Suprapubic skin (tissue), 4 donors: Measurements from ENCODE around the gene SLC32A1.

Experiments used
- CTCF ChIP-seq, 2 donors: fragments of 200-600 bp in 1 of 2; fragments of 450-650 bp in 1 of 2; sonication (generic) in 1 of 2; IDR thresholded peaks; one replicate each; pipeline ENCODE4 v1.5.1; 2016 to 2019; ENCODE audit warnings: antibody characterized with exemption in 2 of 2, mild to moderate bottlenecking in 1 of 2, moderate library complexity in 1 of 2
- EP300 ChIP-seq: sonication (generic); formaldehyde crosslinking; IDR thresholded peaks from one replicate; pipeline ENCODE4 v1.6.1; 2017; ENCODE audit warnings: antibody characterized with exemption
- POLR2A ChIP-seq, 2 donors: fragments of 450-650 bp; IDR thresholded peaks; one replicate each; pipeline ENCODE4 v1.6.1; 2017; ENCODE audit warnings: antibody characterized with exemption in 2 of 2, mild to moderate bottlenecking in 2 of 2, moderate library complexity in 2 of 2
- POLR2AphosphoS5 ChIP-seq, 3 donors: sonication (generic); formaldehyde crosslinking; IDR thresholded peaks; one replicate each; pipeline ENCODE4 v1.6.1; 2017; ENCODE audit warnings: antibody characterized with exemption in 3 of 3

GRCh38 chr20:38714308-38714707 lies 10.0 kb upstream of the SLC32A1 start:
- no peak for TF ChIP-seq CTCF (IDR thresholded peaks at IDR 0.05)
- TF ChIP-seq EP300, result no peak
- TF ChIP-seq POLR2A (IDR thresholded peaks at IDR 0.05), result no peak
- no peak for TF ChIP-seq POLR2AphosphoS5 (IDR thresholded peaks at IDR 0.05)
